ENCODE results near the gene WRAP53. TPM values are rescaled to one million over a fixed set of nuclear protein-coding genes. Genes with fewer than 3 reads are reported as not detected.

The WRAP53 gene
- total RNA-seq, 2 donors from 2014 or later: 21.7 to 30.8 TPM

GRCh38 chr17:7644775-7645174, 43.5 kb upstream of the WRAP53 start:
- Histone ChIP-seq H3K9ac (ENCODE audit: extremely low read depth, low read length, poor library complexity, severe bottlenecking) (no peak overlapping the region), H3K36me3 (ENCODE audit: control insufficient read depth, insufficient read depth, low read length) (no peaks in the 10 kb centered on the region), H3K27me3 (ENCODE audit: control insufficient read depth, insufficient read depth, low read length, poor library complexity, severe bottlenecking) (peaks cover under 1% of the 10 kb centered on the region), H3K27ac (ENCODE audit: low read depth, low read length) (no peak overlapping the region), H3K9me3 (ENCODE audit: control insufficient read depth, low read length) (no peaks in the 10 kb centered on the region), H3K4me3 (ENCODE audit: low read length) (no peak overlapping the region), H3K4me1 (ENCODE audit: control insufficient read depth, insufficient read depth, low read length) (no peaks in the 10 kb centered on the region)
- Mint-ChIP-seq H3K36me3 (ENCODE audit: low read depth) (no peaks in the 10 kb centered on the region), H3K9me3 (no peaks in the 10 kb centered on the region), H3K4me1 (peaks cover 4% of the 10 kb centered on the region), H3K27me3 (ENCODE audit: insufficient read depth) (peaks cover 8% of the 10 kb centered on the region), H3K27ac (no peak overlapping the region), H3K4me3 (no peak overlapping the region)
- 91 to 97% methylated on average over 4 of the region's 4 CpGs for WGBS, 2 experiments (ENCODE audit: insufficient coverage in 1 of 2, insufficient read length in 1 of 2)
- TF ChIP-seq CTCF (conservative IDR thresholded peaks at IDR 0.05): no peak
- DNase-seq: no peak

DNA sequence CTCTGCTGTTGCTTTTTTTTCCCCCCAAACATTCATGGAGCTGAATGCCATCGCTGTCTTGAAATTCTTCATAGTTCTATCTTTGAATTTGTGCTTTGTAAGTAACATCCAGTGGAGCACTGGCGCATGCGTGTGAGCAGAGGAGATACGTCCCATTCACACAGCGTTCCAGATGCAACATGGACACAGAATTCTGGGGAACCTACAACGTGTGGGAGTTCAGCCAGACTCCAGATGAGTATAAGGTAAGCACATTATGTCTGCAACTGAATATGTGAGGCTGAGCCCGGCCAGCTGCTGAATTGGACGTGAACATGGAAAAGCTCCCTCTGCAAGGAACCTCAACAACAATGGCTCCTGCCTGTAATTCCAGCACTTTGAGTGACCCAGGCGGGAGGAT, 41.8 kb upstream of the WRAP53 start:
- H3K36me3 ChIP-seq (ENCODE audit: control insufficient read depth, insufficient read depth, low read length): no peaks in the 10 kb centered on the region
- Mint-ChIP-seq H3K9me3 (no peaks in the 10 kb centered on the region), H3K4me3 (no peak overlapping the region), H3K27ac (no peak overlapping the region), H3K4me1 (peaks cover 12% of the 10 kb centered on the region), H3K27me3 (ENCODE audit: insufficient read depth) (peaks cover 22% of the 10 kb centered on the region), H3K36me3 (ENCODE audit: low read depth) (no peaks in the 10 kb centered on the region)
- no peak for TF ChIP-seq CTCF (conservative IDR thresholded peaks at IDR 0.05)
- no peak overlapping the region for H3K27ac ChIP-seq (ENCODE audit: low read depth, low read length)
- no peaks in the 10 kb centered on the region for H3K4me1 ChIP-seq (ENCODE audit: control insufficient read depth, insufficient read depth, low read length)
- no peak overlapping the region for H3K9ac ChIP-seq (ENCODE audit: extremely low read depth, low read length, poor library complexity, severe bottlenecking)
- H3K9me3 ChIP-seq (ENCODE audit: control insufficient read depth, low read length): no peaks in the 10 kb centered on the region
- 90% methylated on average over 6 to 9 of the region's 9 CpGs for WGBS, 2 experiments (ENCODE audit: insufficient coverage in 1 of 2, insufficient read length in 1 of 2)
- H3K27me3 ChIP-seq (ENCODE audit: control insufficient read depth, insufficient read depth, low read length, poor library complexity, severe bottlenecking): peaks cover 11% of the 10 kb centered on the region
- no peak for DNase-seq
- H3K4me3 ChIP-seq (ENCODE audit: low read length): no peak overlapping the region

- whole genome bisulfite sequencing, 2 experiments (ENCODE audit: insufficient coverage in 1 of 2, insufficient read length in 1 of 2): 92 to 100% methylated on average over 3 to 4 of the region's 4 CpGs
- Histone ChIP-seq H3K9me3 (ENCODE audit: control insufficient read depth, low read length) (no peaks in the 10 kb centered on the region), H3K27me3 (ENCODE audit: control insufficient read depth, insufficient read depth, low read length, poor library complexity, severe bottlenecking) (peaks cover 17% of the 10 kb centered on the region), H3K9ac (ENCODE audit: extremely low read depth, low read length, poor library complexity, severe bottlenecking) (no peak overlapping the region), H3K36me3 (ENCODE audit: control insufficient read depth, insufficient read depth, low read length) (no peaks in the 10 kb centered on the region), H3K27ac (ENCODE audit: low read depth, low read length) (no peak overlapping the region), H3K4me1 (ENCODE audit: control insufficient read depth, insufficient read depth, low read length) (no peaks in the 10 kb centered on the region), H3K4me3 (ENCODE audit: low read length) (no peak overlapping the region)
- no peak overlapping the region for H3K27ac Mint-ChIP-seq
- H3K9me3 Mint-ChIP-seq: no peaks in the 10 kb centered on the region
- DNase-seq: no peak
- no peak overlapping the region for H3K4me3 Mint-ChIP-seq
- TF ChIP-seq CTCF (conservative IDR thresholded peaks at IDR 0.05): no peak
- H3K36me3 Mint-ChIP-seq (ENCODE audit: low read depth): no peaks in the 10 kb centered on the region
- H3K4me1 Mint-ChIP-seq: peaks cover 12% of the 10 kb centered on the region
- H3K27me3 Mint-ChIP-seq (ENCODE audit: insufficient read depth): peaks cover 23% of the 10 kb centered on the region
Measured at GRCh38 chr17:7647018-7647417, 41.3 kb upstream of the WRAP53 start.
